Skin of body (tissue), 2 donors: ENCODE results near the gene EXOC2. TPM values are rescaled to one million over a fixed set of nuclear protein-coding genes. Genes with fewer than 3 reads are reported as not detected.

Experiments used
- DNase-seq: peaks from one replicate; lab custom pipeline; 2025; lab: John Stamatoyannopoulos, UW
- total RNA-seq: library from RNA; depleted of rRNA; stranded (reverse); fragments of >200 nt; gene quantifications from one replicate; pipeline ENCODE4 v1.2.3, GENCODE V29; 2014

The EXOC2 gene
- total RNA-seq, 1 donor from 2014 or later, result 21.3 TPM

- DNase-seq, result no peak
These were observed 222.7 kb downstream of the EXOC2 start for GRCh38 chr6:470051-470900.

- DNase-seq, result no peak
These were observed 225.3 kb downstream of the EXOC2 start for GRCh38 chr6:467671-468082.

DNA sequence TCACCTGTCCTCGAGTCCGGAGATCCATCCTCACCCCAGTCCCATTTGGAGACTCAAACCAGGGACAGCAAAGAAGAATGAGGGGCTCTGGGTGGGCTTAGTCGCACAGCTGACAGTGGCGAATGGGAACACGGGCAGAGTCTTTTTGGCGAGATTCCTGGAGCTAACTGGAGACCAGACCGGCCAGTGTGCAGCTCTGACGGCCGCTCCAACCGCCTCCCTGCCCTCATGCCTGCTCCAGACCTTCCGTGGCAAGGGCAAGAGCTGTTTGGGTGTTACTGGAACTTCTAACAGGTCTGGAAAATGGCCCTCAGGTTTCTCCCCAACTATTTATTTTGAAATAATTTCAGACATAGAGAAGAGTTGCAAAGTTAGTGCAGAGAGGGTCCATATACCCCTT, 225.8 kb downstream of the EXOC2 start:
- DNase-seq, result no peak

DNA sequence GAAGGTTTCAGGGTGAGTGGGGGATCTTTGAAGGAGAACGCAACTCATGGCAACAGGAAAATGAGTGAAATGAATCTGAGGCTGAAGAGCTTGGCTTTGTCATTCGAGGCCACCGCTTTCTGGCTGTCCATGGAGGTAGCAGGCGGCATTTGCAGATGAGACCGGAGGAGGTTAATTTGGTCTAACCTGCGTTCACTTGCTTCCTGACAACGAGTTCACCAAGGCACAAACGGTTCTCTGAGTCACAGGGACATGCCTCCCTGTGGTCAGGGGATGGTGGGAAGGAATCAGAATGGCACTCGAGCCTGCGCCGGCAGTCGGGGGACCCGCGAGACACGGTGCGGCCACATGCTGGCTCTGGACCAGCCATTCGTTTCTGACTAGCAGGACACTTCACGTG, 226.4 kb downstream of the EXOC2 start:
- DNase-seq, result no peak

GRCh38 chr6:465531-466348, 227.2 kb downstream of the EXOC2 start:
- DNase-seq, result no peak

GRCh38 chr6:456887-457286, 236.1 kb downstream of the EXOC2 start:
- no peak for DNase-seq

- DNase-seq, result no peak
These were observed 236.5 kb downstream of the EXOC2 start for GRCh38 chr6:456358-456867.

DNA sequence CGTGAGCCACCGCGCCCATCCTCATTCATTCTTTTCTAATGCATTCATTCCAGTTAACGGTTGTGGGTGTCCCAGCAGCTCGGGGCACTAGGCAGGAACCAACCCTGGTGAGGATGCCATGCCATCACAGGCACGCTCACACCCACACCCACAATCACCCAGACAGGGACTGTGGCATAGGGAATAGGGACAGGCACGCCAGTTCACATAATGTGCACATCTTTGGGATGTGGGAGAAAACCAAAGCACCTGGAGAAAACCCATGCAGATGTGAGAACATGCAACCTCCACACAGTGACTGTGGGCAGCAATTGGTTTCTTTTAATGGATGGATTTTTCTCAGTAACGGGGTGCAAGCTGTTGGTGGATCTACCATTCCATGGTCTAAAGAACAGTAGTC, 237.1 kb downstream of the EXOC2 start:
- no peak for DNase-seq

- no peak for DNase-seq
These were observed 237.8 kb downstream of the EXOC2 start for GRCh38 chr6:455006-455585.

DNA sequence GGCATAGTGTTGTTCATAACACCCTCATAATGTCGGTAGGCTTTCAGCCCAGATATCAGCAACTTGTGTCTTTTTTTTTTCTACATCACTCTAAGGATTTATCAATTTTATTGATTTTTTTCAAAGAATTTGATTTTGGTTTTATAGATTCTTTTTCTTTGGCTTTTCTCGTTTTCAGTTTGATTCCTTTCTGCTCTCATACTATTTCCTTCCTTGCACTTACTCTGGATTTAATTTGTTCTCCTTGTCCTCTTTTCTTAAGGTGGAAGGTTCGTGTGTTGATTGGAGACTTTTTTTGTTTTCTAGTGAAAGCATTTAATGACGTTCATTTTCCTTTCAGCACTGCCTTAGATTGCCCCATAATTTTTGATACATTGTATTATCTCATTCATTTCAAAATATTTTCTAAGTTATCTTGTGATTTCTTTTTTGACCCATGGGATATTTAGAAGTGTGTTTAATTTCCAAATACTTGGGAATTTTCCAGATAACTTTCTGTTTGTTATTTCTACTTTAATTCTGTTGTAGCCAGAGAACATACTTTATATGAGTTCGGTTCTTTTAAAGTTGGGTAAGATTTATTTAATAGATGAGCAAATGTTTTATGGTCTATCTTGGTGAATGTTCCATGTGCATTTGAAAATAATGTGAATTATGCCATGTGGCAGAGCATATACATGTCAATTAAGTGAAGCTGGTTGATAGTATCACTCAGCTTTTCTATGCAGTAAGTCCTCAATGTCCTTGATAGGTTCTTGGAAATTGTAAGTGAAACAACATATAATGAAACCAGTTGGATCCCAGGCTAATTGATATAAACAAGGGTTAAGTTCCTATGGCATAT, 238.6 kb downstream of the EXOC2 start:
- DNase-seq, result peak; percentile 67

- peak; percentile 66 for DNase-seq
These were observed 239.8 kb downstream of the EXOC2 start for GRCh38 chr6:453152-453551.

DNA sequence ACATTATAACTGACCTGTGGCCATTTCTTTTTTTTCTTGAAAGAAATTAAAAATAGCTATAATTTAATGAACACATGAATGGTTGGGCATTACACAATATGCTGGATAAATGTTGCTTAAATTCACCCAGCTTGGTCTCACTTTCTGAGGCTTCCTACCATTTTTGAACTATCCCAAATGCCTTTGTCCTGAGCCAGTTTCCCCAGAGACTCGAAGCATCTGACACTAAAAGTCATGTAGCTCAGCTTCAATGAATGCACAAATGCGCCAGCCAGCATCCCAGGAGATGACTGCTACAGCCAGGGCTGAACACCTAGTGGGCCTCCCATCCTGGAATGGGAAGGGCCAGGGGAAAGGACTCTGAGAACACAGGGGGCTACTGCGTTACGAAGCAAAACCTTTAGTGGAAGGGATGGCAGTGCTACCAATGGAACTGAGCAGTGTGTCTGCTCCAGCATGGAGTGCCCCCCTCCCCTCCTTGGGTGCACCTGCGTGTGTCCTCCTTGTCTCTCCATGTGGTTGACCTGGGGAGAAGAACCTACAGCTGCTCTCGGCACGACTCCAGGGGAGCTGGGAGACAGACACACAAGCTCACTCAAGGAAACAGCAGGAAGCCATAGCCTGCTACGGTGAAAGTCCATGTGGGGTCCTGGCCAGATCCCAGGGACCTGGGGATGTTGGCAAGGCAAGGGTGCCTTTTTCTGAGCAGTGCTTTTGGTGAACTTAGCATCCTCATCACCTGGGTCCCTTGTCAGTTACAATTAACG, 240.5 kb downstream of the EXOC2 start:
- DNase-seq, result no peak

DNA sequence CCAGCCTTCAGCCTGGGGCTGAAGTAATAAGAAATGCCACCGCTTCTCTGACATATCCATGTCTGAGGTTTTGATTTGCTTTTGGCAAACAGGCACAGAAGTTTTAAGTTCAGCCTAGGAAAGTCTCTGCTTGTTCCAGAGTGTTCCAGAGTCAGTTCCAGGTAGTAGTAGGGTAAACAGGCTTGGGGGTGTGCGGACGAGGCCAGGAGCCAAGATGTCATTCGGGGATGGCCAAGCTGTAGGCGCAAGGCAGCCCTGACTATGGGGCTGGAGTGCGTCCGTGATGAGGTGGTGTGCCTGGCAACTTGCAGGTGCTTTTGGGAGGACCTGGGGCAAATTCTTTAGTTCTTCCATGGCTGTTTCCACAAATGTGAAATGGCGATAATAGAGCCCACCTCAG, 241.1 kb downstream of the EXOC2 start:
- no peak for DNase-seq

- no peak for DNase-seq
These were observed 241.6 kb downstream of the EXOC2 start for GRCh38 chr6:451336-451735.

DNA sequence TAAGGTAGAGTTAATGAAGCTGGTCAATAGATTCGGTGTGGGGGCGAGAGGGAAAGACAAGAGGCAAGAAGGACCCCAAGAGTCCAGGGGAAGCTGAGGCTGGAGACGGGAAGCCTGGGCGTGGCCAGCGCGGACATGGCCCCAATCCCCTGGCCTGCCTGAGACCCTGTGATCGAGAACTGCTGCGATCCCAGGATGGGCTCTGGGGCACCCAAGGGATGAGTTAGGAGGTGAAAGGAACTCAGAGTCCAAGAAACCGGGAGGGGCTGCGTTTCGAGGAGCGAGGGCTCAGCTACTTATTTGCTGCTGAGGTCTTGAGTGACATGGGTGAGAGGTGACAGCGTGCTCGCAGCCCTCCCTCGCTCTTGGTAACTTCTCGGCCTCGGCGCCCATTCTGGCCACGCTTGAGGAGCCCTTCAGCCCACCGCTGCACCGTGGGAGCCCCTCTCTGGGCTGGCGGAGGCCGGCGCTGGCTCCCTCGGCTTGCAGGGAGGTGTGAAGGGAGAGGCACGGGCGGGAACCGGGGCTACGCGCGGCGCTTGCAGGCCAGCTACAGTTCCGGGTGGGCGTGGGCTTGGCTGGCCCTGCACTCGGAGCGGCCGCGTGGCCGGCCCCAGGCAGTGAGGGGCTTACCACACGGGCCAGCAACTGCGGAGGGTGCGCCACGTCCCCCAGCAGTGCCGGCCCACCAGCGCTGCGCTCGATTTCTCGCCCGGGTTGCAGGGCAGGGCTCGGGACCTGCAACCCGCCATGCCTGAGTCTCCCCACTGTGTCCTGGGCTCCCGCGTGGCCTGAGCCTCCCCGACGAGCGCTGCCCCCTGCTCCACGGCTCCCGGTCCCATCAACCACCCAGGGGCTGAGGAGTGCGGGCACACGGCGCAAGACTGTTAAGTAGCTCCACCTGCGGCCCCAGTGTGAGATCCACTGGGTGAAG, 243.2 kb downstream of the EXOC2 start:
- DNase-seq, result no peak

GRCh38 chr6:449057-449430, 243.9 kb downstream of the EXOC2 start:
- no peak for DNase-seq

- no peak for DNase-seq
These were observed 244.5 kb downstream of the EXOC2 start for GRCh38 chr6:448296-449056.

GRCh38 chr6:447381-448165, 245.4 kb downstream of the EXOC2 start:
- DNase-seq, result no peak
